SK-MEL-5 (cell line): ENCODE results near the gene EIF3F. TPM values are rescaled to one million over a fixed set of nuclear protein-coding genes. Genes with fewer than 3 reads are reported as not detected.

Source experiments
- DNase-seq: peaks from one replicate; pipeline ENCODE4 v3.0.0-alpha.2; 2016; ENCODE audit warnings: low read depth, low spot score
- in situ Hi-C: cut with HindIII; loops from 2 replicates; pipeline ENCODE4 v1.10.0; 2016; ENCODE audit warnings: low sequenced_read_pairs, high pct_unique_total_duplicates, low pct_unique_long_range_greater_than_20kb
- small RNA-seq, 2 experiments: library from RNA; depleted of rRNA; stranded (forward); fragments of <200 nt; gene quantifications; one replicate each; pipeline ENCODE3, GENCODE V24; 2014
- total RNA-seq: library from RNA; depleted of rRNA; stranded (reverse); fragments of >200 nt; shearing (Covaris generic); gene quantifications from 2 replicates; pipeline ENCODE4 v1.2.3, GENCODE V29; 2014; rRNA removed

Gene EIF3F
- total RNA-seq, 1 experiment from 2014 or later, result 378 TPM

- in situ Hi-C loops, result no loop called here
- no peak for DNase-seq
These were observed 61.9 kb downstream of the EIF3F start for GRCh38 chr11:8049084-8049483.

Small RNA genes within 50 kb of the gene (small RNA-seq; reads per million reads assigned to genes)
- gene COX6CP5, result 0 reads per million in 2 experiments

Other genes starting within 250 kb of the EIF3F start
- gene OR5P2, start 190.4 kb upstream of the EIF3F start, total RNA-seq, result not detected in 2 replicates
- gene OR5P3, start 156.5 kb upstream of the EIF3F start, total RNA-seq, result not detected in 2 replicates
- gene OR10A6, start 56.1 kb upstream of the EIF3F start, total RNA-seq, result not detected in 2 replicates
- gene OR10A3, start 45.6 kb upstream of the EIF3F start, total RNA-seq, result not detected in 2 replicates
- gene NLRP10, start 21.9 kb upstream of the EIF3F start, total RNA-seq, result not detected in 2 replicates
- gene TUB, start 93.9 kb downstream of the EIF3F start, total RNA-seq, result 10.0 and 10.4 TPM in 2 replicates
- gene RIC3, start 181.7 kb downstream of the EIF3F start, total RNA-seq, result 0.34 and 2.6 TPM in 2 replicates